ENCODE measurements around the gene LAMC3.

DNA sequence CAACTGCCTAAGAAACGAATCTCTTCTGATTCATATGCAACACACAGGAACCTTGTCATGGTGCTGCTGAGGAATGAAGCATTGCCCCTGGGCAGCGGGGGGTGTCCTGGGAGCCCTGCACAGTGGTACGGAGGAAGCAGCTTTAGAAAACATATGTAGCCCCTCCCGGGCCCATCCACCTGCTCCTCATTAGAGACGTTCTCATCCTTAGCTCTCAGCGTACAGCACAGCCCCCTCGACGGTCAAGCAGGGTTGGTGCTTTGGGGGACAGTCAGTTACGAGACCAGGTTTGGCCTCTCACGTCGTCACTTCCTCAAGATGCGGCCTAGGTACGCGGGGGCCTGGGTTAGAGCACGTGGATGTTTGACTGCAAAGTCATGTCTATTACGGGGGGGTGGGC lies 28.4 kb upstream of the LAMC3 start:
- no peak for TF ChIP-seq CTCF (IDR thresholded peaks at IDR 0.05)
- no peak for TF ChIP-seq POLR2A (IDR thresholded peaks at IDR 0.05)
